HEK293 (cell line): Measurements from ENCODE around the gene TANGO2.

Experiments
- BCL11A ChIP-seq: fragments of 450-650 bp; formaldehyde crosslinking; IDR thresholded peaks from 2 replicates; pipeline ENCODE4 v1.5.1; 2016; ENCODE audit warnings: low read depth, missing biosample characterization, missing genetic modification characterization
- CTCF ChIP-seq: fragments of 450-650 bp; formaldehyde crosslinking; IDR thresholded peaks from 2 replicates; pipeline ENCODE4 v1.5.1; 2016; ENCODE audit warnings: missing biosample characterization, missing genetic modification characterization
- EGR2 ChIP-seq: fragments of 450-650 bp; formaldehyde crosslinking; IDR thresholded peaks from 2 replicates; pipeline ENCODE4 v1.5.1; 2016; ENCODE audit warnings: low read depth, missing biosample characterization, missing genetic modification characterization
- GLI4 ChIP-seq: fragments of 450-650 bp; formaldehyde crosslinking; IDR thresholded peaks from 2 replicates; pipeline ENCODE4 v1.5.1; 2016; ENCODE audit warnings: missing biosample characterization, missing genetic modification characterization
- YY1 ChIP-seq: fragments of 450-650 bp; formaldehyde crosslinking; IDR thresholded peaks from 2 replicates; pipeline ENCODE4 v1.5.1; 2018; ENCODE audit warnings: missing biosample characterization, missing genetic modification characterization
- ZBTB7A ChIP-seq: fragments of 450-650 bp; formaldehyde crosslinking; IDR thresholded peaks from 2 replicates; pipeline ENCODE4 v1.5.1; 2016; ENCODE audit warnings: low read depth, missing biosample characterization, missing genetic modification characterization
- ZNF214 ChIP-seq: fragments of 450-650 bp; formaldehyde crosslinking; IDR thresholded peaks from 2 replicates; pipeline ENCODE4 v1.5.1; 2017; ENCODE audit warnings: missing biosample characterization, mild to moderate bottlenecking, missing genetic modification characterization, borderline replicate concordance
- ZNF670 ChIP-seq: fragments of 450-650 bp; formaldehyde crosslinking; IDR thresholded peaks from 2 replicates; pipeline ENCODE4 v1.5.1; 2016; ENCODE audit warnings: missing biosample characterization, missing genetic modification characterization, low read depth
- ZSCAN5A ChIP-seq: fragments of 450-650 bp; formaldehyde crosslinking; IDR thresholded peaks from 2 replicates; pipeline ENCODE4 v1.5.1; 2016; ENCODE audit warnings: missing biosample characterization, missing genetic modification characterization
- TF ChIP-seq, protein P1 (sequence below): fragments of 450-650 bp; formaldehyde crosslinking; IDR thresholded peaks from 2 replicates; pipeline ENCODE4 v1.5.1; 2016; ENCODE audit warnings: missing biosample characterization, missing genetic modification characterization

DNA sequence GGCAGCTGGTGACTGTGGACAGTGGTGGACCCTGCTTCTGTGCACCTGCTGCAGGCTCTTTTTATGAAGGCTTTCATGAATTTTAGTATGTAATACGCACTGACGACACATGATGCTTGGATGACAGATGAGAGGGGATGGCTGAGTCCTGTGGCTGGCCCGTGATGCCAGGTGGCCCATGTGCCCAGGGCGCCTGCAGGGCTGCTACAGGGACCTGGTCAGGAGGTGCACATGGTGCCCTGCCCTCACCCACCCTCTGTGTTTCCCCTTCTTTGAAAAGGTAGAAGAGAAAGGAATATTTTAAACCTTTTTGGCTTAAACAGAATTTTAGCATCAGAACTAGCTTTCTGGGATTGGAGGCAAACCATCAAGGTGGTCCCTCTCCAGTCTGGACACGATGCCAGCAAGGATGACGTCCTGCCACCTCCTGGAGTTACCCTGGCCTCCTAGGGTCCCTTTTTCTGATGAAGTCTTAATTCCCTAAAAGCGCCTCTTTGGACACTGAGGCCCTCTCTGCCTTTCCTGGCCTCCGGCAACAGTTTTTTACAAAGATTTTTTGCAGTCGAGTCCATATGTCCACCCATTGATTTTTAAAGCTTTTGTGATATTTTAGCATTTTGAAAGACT lies 89.6 kb downstream of the TANGO2 start:
- TF ChIP-seq ZNF214 (tag by site-specific recombination) (no peak), ZSCAN5A (no peak), CTCF (tag by site-specific recombination) (no peak), BCL11A (tag by site-specific recombination) (no peak), GLI4 (tag by site-specific recombination) (no peak), EGR2 (no peak), YY1 (no peak), ZNF670 (tag by site-specific recombination) (no peak), ZBTB7A (tag by site-specific recombination) (no peak)
- TF ChIP-seq, protein P1, sequence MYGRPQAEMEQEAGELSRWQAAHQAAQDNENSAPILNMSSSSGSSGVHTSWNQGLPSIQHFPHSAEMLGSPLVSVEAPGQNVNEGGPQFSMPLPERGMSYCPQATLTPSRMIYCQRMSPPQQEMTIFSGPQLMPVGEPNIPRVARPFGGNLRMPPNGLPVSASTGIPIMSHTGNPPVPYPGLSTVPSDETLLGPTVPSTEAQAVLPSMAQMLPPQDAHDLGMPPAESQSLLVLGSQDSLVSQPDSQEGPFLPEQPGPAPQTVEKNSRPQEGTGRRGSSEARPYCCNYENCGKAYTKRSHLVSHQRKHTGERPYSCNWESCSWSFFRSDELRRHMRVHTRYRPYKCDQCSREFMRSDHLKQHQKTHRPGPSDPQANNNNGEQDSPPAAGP (tag by site-specific recombination): no peak
